HUES48 (cell line): ENCODE measurements around the gene NEB.
"Not testable (repeated sequence)": the region's sequence is repeated elsewhere in the genome, so short reads cannot be mapped to it uniquely, and the experiment has no call there.

Source experiments
- H3K27ac ChIP-seq: one replicate; pipeline ENCODE4 v1.7.0; 2013; ENCODE audit warnings: low read depth, low read length, inconsistent platforms
- H3K27me3 ChIP-seq: 2 replicates; pipeline ENCODE4 v1.6.1; 2013; ENCODE audit warnings: mild to moderate bottlenecking, low read length; ENCODE audit not compliant: control insufficient read depth, insufficient read depth
- H3K36me3 ChIP-seq: 2 replicates; pipeline ENCODE4 v1.6.1; 2013; ENCODE audit warnings: low read length; ENCODE audit not compliant: control insufficient read depth, insufficient read depth
- H3K4me1 ChIP-seq: 2 replicates; pipeline ENCODE4 v1.6.1; 2013; ENCODE audit warnings: mild to moderate bottlenecking, low read length; ENCODE audit not compliant: control insufficient read depth, insufficient read depth
- H3K4me3 ChIP-seq: 2 replicates; pipeline ENCODE4 v1.5.1; 2013; ENCODE audit warnings: mild to moderate bottlenecking, low read depth, low read length
- H3K9ac ChIP-seq: 2 replicates; pipeline ENCODE4 v1.6.1; 2013; ENCODE audit warnings: mild to moderate bottlenecking, low read depth, low read length, moderate library complexity
- H3K9me3 ChIP-seq: 2 replicates; pipeline ENCODE4 v1.6.1; 2013; ENCODE audit warnings: low read length; ENCODE audit not compliant: control insufficient read depth, insufficient read depth

NEB gene

DNA sequence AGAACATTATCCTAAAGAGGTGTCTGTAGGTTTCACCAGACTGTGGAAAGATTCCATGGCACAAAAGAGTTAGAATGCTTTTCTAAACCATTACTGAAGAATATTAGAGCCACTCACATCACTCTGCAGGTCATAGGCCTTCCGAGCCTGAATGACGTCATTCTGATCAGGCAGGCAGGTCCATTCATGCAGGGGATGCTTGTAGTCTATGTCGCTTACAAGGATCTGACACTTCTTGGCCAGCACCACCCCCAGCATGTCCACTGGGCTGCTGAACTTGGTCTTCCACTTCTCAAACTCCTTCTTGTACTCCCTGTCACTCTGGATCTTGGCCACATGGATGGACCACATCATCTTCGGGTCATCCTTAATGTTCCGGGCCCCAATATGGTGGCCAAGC is 120.1 kb downstream of the NEB start:
- no peak overlapping the region for H3K9ac ChIP-seq
- no peaks in the 10 kb centered on the region for H3K36me3 ChIP-seq
- no peaks in the 10 kb centered on the region for H3K27me3 ChIP-seq
- no peaks in the 10 kb centered on the region for H3K9me3 ChIP-seq
- no peak overlapping the region for H3K27ac ChIP-seq
- H3K4me3 ChIP-seq, result no peak overlapping the region
- H3K4me1 ChIP-seq, result no peaks in the 10 kb centered on the region

DNA sequence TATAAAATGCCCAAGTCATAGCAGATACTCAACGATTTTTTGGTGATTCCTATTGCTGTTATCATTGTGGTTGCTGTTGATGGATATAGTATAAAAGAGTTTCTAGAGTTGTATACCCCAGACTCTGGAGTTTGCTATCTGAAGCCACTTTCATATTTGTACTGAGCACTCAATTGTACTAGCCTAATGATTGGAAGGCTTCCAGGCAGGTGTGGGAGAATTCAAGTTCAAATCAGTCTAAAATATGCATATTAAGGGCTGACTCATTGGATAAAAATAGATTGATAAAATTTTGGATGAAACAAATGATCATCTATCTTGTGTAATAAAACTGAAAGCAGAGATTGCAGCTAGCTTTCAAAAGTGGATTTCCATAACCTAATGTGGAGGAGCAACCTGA is 122.9 kb downstream of the NEB start:
- H3K4me1 ChIP-seq, result no peaks in the 10 kb centered on the region
- no peaks in the 10 kb centered on the region for H3K36me3 ChIP-seq
- H3K27me3 ChIP-seq, result no peaks in the 10 kb centered on the region
- no peak overlapping the region for H3K9ac ChIP-seq
- no peaks in the 10 kb centered on the region for H3K9me3 ChIP-seq
- no peak overlapping the region for H3K4me3 ChIP-seq
- no peak overlapping the region for H3K27ac ChIP-seq

DNA sequence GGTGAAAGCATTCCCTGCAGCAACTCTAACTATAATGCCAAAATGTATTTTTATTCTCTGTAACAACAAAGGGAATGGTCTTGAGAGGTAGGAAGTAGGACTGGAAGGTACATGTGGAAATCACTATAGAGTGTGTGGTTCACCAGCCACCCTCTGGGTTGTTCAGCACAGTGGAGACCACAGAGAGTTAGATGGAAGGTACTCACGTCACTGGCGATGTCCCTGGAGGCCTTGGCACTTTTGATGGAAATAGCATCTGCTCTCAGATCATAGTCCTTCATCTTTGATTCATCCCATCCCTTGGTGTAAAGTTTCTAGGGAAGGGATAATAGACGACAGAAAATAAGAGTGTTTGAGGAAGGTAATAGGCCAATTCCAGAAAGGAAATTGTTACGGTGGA is 124.0 kb downstream of the NEB start:
- Histone ChIP-seq H3K9ac (no peak overlapping the region), H3K27me3 (no peaks in the 10 kb centered on the region), H3K27ac (no peak overlapping the region), H3K4me1 (no peaks in the 10 kb centered on the region), H3K36me3 (no peaks in the 10 kb centered on the region), H3K9me3 (no peaks in the 10 kb centered on the region), H3K4me3 (no peak overlapping the region)

DNA sequence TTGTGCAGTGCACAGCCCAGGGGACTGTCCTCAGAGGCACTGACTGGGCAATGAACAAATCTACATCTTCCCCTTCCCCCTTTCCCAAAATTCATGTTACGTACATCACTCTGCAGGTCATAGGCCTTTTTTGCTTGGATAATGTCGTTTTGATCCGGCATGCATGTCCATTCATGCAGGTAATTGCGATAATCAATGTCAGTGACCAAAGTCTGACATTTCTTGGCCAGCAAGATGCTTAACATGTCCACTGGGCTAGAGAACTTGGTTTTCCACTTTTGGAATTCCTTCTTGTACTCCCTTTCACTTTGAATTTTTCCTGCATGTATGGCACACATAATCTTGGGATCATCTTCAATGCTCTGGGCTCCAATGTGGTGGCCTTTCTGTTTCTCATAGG is 124.6 kb downstream of the NEB start:
- H3K4me3 ChIP-seq, result no peak overlapping the region
- no peak overlapping the region for H3K9ac ChIP-seq

DNA sequence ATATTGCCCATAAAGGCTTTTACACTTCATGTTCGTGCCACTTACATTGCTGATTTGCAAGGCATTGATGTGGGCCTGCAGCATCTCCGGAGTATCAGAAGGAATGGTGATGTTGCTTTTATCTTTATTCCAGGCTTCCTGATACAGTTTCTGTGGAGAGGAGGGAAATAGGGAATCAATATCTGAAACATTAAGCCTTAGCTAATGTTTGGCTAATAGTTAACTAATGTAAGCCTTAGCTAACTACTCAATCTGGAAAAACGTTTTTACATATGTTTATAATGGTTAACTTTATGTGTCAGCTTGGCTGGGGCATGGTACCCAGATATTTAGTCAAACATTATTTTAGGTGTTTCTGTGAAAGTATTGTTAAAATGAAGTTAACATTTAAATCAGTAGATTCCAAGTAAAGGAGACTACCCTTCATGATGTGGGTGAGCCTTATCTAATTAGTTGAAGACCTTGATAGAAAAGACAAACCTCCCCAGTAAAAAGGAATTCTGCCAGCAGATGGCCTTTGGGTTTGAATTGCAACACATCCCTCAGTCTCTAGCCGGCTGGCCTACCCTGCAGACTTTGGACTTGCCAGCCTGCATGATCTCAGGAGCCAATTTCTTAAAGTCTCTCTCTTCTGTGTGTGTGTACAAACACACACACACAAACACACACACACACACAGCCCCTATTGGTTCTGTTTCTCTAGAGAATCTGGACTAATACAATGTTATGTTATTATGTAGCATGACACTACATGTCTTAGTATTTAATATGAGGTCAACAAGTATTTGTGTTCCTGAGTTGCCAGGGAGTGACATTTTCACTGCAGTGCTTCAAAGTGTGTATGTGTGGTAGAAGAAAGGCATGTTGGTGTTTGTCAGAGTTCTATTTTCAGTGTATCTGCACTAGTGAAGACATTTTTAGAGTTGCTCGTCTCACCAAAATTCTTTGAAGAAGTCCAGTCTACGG is 126.5 kb downstream of the NEB start:
- not testable (repeated sequence) for H3K4me3 ChIP-seq, H3K9me3 ChIP-seq, H3K27me3 ChIP-seq, H3K4me1 ChIP-seq, H3K36me3 ChIP-seq, H3K27ac ChIP-seq, H3K9ac ChIP-seq

More for the DNA sequence above, 124.6 kb downstream of the NEB start:
- Histone ChIP-seq H3K9me3 (no peaks in the 10 kb centered on the region), H3K27me3 (no peaks in the 10 kb centered on the region), H3K36me3 (no peaks in the 10 kb centered on the region), H3K27ac (no peak overlapping the region), H3K4me1 (no peaks in the 10 kb centered on the region)

DNA sequence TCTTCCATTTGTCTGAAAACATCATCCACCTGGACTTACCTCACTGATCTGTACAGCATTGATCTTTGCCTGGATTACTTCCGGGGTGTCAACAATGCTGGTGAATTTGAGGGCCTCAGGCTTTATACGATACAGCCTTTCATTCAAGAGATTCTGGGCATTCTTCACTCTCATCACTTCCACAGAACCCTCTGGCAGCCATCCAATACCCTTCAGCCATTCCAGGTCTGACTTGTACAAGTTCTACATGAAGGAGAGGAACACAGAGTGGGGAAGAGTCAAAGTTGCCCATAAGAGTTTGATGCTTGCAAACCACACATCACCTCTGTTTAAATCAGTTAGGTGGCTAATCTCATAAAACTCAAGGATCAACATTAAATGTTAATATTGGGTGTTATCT is 130.7 kb downstream of the NEB start:
- H3K27me3 ChIP-seq, H3K4me3 ChIP-seq, H3K9ac ChIP-seq, H3K4me1 ChIP-seq, H3K9me3 ChIP-seq, H3K36me3 ChIP-seq, H3K27ac ChIP-seq: not testable (repeated sequence)

DNA sequence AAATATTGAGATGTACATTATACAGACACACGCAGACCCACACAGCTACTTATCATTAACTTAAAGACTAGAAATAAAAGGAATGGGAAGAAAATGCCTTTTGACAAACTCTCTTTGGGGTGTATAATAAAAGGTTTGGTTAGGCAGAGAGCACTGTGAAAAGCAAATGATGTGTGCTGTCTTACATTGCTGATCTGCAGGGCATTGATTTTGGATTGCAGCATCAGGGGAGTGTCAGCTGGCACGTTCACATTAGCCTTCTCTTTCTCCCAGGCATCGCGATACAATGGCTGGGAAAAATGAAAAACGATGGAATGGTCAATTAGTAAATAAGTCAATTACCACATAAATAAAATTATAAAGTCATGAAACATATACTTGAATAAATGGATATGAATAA is 131.9 kb downstream of the NEB start:
- H3K36me3 ChIP-seq, H3K27ac ChIP-seq, H3K27me3 ChIP-seq, H3K9ac ChIP-seq, H3K9me3 ChIP-seq, H3K4me1 ChIP-seq, H3K4me3 ChIP-seq: not testable (repeated sequence)

DNA sequence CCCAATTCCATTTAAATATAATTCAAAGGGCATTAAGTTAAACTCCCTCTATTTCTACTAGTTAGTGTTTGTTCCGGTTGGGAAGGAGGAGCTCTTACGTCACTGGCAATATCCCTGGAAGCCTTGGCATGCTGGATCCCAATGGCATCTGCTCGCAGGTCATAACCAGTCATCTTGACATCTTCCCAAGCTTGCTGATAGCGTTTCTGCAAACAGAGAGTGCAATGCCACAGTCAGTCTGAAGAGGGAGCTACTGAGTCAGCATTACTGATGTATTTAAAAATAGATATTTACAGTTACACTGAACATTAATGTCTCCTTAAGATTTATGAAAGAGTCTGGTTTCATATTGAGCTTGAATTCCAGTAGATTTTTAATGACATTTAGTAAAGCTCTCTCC is 132.5 kb downstream of the NEB start:
- not testable (repeated sequence) for H3K9me3 ChIP-seq, H3K9ac ChIP-seq, H3K27ac ChIP-seq, H3K27me3 ChIP-seq, H3K4me1 ChIP-seq, H3K4me3 ChIP-seq, H3K36me3 ChIP-seq

DNA sequence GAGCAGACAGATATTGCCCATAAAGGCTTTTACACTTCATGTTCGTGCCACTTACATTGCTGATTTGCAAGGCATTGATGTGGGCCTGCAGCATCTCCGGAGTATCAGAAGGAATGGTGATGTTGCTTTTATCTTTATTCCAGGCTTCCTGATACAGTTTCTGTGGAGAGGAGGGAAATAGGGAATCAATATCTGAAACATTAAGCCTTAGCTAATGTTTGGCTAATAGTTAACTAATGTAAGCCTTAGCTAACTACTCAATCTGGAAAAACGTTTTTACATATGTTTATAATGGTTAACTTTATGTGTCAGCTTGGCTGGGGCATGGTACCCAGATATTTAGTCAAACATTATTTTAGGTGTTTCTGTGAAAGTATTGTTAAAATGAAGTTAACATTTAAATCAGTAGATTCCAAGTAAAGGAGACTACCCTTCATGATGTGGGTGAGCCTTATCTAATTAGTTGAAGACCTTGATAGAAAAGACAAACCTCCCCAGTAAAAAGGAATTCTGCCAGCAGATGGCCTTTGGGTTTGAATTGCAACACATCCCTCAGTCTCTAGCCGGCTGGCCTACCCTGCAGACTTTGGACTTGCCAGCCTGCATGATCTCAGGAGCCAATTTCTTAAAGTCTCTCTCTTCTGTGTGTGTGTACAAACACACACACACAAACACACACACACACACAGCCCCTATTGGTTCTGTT is 137.2 kb downstream of the NEB start:
- not testable (repeated sequence) for H3K9ac ChIP-seq, H3K4me3 ChIP-seq, H3K9me3 ChIP-seq, H3K36me3 ChIP-seq, H3K4me1 ChIP-seq, H3K27me3 ChIP-seq, H3K27ac ChIP-seq

DNA sequence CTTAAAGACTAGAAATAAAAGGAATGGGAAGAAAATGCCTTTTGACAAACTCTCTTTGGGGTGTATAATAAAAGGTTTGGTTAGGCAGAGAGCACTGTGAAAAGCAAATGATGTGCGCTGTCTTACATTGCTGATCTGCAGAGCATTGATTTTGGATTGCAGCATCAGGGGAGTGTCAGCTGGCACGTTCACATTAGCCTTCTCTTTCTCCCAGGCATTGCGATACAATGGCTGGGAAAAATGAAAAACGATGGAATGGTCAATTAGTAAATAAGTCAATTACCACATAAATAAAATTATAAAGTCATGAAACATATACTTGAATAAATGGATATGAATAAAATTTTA is 142.4 kb downstream of the NEB start:
- H3K27me3 ChIP-seq, H3K27ac ChIP-seq, H3K36me3 ChIP-seq, H3K9me3 ChIP-seq, H3K4me3 ChIP-seq, H3K4me1 ChIP-seq, H3K9ac ChIP-seq: not testable (repeated sequence)

DNA sequence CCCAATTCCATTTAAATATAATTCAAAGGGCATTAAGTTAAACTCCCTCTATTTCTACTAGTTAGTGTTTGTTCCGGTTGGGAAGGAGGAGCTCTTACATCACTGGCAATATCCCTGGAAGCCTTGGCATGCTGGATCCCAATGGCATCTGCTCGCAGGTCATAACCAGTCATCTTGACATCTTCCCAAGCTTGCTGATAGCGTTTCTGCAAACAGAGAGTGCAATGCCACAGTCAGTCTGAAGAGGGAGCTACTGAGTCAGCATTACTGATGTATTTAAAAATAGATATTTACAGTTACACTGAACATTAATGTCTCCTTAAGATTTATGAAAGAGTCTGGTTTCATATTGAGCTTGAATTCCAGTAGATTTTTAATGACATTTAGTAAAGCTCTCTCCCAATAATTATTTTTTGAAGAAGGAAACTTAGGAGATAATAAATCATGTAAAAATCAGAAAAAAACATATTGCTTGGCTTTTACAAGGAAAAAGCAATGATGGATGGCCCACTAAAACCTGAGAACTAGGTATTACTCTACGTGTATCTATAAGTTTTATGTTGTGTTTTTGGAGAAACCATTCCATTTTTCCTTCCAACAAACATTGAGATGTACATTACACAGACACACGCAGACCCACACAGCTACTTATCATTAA is 142.9 kb downstream of the NEB start:
- not testable (repeated sequence) for H3K4me3 ChIP-seq, H3K9me3 ChIP-seq, H3K36me3 ChIP-seq, H3K27me3 ChIP-seq, H3K4me1 ChIP-seq, H3K9ac ChIP-seq, H3K27ac ChIP-seq
